ENCODE results near the gene TAS2R43. TPM values are rescaled to one million over a fixed set of nuclear protein-coding genes. Genes with fewer than 3 reads are reported as not detected.
"Not testable (repeated sequence)": the region's sequence is repeated elsewhere in the genome, so short reads cannot be mapped to it uniquely, and the experiment has no call there.

The TAS2R43 gene
- polyA plus RNA-seq, 1 of the 3 experiments (the other 2 are of a cell fraction): not detected

DNA sequence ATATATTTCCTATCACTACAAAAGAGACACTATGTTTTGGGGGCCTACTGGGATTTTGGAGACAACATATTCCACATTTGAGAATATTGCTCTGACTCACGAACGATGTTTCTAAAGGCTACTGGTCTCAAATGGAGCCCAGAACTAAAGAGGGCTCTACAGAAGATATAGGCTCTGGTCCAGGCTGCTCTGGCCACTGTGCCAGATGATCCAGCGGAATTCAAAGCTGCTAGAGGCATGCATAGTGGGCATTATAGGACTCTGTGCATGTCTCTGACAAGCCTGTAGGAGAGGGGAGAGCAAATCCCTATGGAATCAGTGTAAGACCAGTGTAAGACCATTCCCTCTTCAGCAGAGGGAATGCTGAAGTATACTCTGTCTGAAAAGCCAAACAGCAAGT is 38.3 kb upstream of the TAS2R43 start:
- peaks cover 4% of the 10 kb centered on the region; the same call in 1 of the 2 replicates for H4K20me1 ChIP-seq (ENCODE audit: insufficient read depth)
- H3K9me2 ChIP-seq: no peaks in the 10 kb centered on the region
- POLR2A ChIA-PET: no interaction called here
- CTCF ChIA-PET: no interaction called here
- H2AFZ ChIP-seq (ENCODE audit: low read depth): no peak overlapping the region
- 97% methylated on average over 3 of the region's 3 CpGs for WGBS (ENCODE audit: low lambda C conversion rate)
- TF ChIP-seq NFIC (IDR thresholded peaks at IDR 0.05; ENCODE audit: borderline replicate concordance): no peak
- TF ChIP-seq, protein P1, sequence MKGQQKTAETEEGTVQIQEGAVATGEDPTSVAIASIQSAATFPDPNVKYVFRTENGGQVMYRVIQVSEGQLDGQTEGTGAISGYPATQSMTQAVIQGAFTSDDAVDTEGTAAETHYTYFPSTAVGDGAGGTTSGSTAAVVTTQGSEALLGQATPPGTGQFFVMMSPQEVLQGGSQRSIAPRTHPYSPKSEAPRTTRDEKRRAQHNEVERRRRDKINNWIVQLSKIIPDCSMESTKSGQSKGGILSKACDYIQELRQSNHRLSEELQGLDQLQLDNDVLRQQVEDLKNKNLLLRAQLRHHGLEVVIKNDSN (IDR thresholded peaks at IDR 0.05; ENCODE audit: borderline replicate concordance, low read depth): no peak
- TF ChIP-seq, protein P2, sequence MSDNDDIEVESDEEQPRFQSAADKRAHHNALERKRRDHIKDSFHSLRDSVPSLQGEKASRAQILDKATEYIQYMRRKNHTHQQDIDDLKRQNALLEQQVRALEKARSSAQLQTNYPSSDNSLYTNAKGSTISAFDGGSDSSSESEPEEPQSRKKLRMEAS (IDR thresholded peaks at IDR 0.05; ENCODE audit: low read depth): no peak
- TF ChIP-seq, protein P3, sequence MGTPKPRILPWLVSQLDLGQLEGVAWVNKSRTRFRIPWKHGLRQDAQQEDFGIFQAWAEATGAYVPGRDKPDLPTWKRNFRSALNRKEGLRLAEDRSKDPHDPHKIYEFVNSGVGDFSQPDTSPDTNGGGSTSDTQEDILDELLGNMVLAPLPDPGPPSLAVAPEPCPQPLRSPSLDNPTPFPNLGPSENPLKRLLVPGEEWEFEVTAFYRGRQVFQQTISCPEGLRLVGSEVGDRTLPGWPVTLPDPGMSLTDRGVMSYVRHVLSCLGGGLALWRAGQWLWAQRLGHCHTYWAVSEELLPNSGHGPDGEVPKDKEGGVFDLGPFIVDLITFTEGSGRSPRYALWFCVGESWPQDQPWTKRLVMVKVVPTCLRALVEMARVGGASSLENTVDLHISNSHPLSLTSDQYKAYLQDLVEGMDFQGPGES (IDR thresholded peaks at IDR 0.05; ENCODE audit: low read depth, low read length): no peak
- TF ChIP-seq, protein P4, sequence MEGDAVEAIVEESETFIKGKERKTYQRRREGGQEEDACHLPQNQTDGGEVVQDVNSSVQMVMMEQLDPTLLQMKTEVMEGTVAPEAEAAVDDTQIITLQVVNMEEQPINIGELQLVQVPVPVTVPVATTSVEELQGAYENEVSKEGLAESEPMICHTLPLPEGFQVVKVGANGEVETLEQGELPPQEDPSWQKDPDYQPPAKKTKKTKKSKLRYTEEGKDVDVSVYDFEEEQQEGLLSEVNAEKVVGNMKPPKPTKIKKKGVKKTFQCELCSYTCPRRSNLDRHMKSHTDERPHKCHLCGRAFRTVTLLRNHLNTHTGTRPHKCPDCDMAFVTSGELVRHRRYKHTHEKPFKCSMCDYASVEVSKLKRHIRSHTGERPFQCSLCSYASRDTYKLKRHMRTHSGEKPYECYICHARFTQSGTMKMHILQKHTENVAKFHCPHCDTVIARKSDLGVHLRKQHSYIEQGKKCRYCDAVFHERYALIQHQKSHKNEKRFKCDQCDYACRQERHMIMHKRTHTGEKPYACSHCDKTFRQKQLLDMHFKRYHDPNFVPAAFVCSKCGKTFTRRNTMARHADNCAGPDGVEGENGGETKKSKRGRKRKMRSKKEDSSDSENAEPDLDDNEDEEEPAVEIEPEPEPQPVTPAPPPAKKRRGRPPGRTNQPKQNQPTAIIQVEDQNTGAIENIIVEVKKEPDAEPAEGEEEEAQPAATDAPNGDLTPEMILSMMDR (IDR thresholded peaks at IDR 0.05): no peak
- no peak for TF ChIP-seq RAD21 (IDR thresholded peaks at IDR 0.05; ENCODE audit: low read length)
- TF ChIP-seq, protein P5, sequence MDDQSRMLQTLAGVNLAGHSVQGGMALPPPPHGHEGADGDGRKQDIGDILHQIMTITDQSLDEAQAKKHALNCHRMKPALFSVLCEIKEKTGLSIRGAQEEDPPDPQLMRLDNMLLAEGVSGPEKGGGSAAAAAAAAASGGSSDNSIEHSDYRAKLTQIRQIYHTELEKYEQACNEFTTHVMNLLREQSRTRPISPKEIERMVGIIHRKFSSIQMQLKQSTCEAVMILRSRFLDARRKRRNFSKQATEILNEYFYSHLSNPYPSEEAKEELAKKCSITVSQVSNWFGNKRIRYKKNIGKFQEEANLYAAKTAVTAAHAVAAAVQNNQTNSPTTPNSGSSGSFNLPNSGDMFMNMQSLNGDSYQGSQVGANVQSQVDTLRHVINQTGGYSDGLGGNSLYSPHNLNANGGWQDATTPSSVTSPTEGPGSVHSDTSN (IDR thresholded peaks at IDR 0.05): no peak
- TF ChIP-seq FOSL2 (IDR thresholded peaks at IDR 0.05; ENCODE audit: borderline replicate concordance, low read depth): no peak
- no peaks in the 10 kb centered on the region; a peak in 2 of 4 replicates for H3K4me1 ChIP-seq (ENCODE audit: control insufficient read depth in 1 of 2, insufficient read depth in 2 of 2, low read depth in 1 of 2, low read length in 1 of 2)
- no peak overlapping the region for H3K9ac ChIP-seq
- DNase-seq: no peak
- peaks cover 0 to 3% of the 10 kb centered on the region in 2 experiments for H3K36me3 ChIP-seq (replicated peaks in 1 of 2; ENCODE audit: control insufficient read depth in 1 of 2, insufficient read depth in 2 of 2, low read length in 1 of 2)
- H3K27ac ChIP-seq (ENCODE audit: low read depth in 2 of 2, low read length in 1 of 2): no peak overlapping the region
- no peak overlapping the region for H3K4me2 ChIP-seq
- H3K4me3 ChIP-seq (ENCODE audit: low read depth in 2 of 2, low read length in 1 of 2): no peak overlapping the region
- H3K9me3 ChIP-seq: no peaks in the 10 kb centered on the region; the same call in 1 of the 2 replicates
- H3K27me3 ChIP-seq (ENCODE audit: insufficient read depth): no peaks in the 10 kb centered on the region
- H3F3A ChIP-seq (replicated peaks; ENCODE audit: insufficient read depth): no peaks in the 10 kb centered on the region
- H3K79me2 ChIP-seq (ENCODE audit: insufficient read depth): peaks cover 64% of the 10 kb centered on the region

DNA sequence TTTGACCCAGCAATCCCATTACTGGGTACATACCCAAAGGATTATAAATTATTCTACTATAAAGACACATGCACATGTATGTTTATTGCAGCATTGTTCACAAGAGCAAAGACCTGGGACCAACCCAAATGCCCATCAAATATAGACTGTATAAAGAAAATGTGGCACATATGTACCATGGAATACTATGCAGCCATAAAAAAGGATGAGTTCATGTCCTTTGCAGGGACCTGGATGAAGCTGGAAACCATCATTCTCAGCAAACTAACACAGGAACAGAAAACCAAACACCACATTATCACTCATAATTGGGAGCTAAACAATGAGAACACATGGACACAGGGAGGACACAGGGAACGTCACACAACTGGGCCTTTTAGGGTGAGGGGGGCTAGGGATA is 22.0 kb upstream of the TAS2R43 start:
- H2AFZ ChIP-seq (ENCODE audit: low read depth); H3K4me3 ChIP-seq (ENCODE audit: low read depth in 2 of 2, low read length in 1 of 2); H3K9me2 ChIP-seq; DNase-seq; POLR2A ChIA-PET; H3F3A ChIP-seq (replicated peaks; ENCODE audit: insufficient read depth); H3K4me2 ChIP-seq; H3K27ac ChIP-seq (ENCODE audit: low read depth in 2 of 2, low read length in 1 of 2); H3K4me1 ChIP-seq (ENCODE audit: control insufficient read depth in 1 of 2, insufficient read depth in 2 of 2, low read depth in 1 of 2, low read length in 1 of 2); H3K9me3 ChIP-seq; H3K27me3 ChIP-seq (ENCODE audit: insufficient read depth); H3K9ac ChIP-seq: not testable (repeated sequence)
- WGBS (ENCODE audit: low lambda C conversion rate): 100% methylated on average over 1 of the region's 1 CpG
- CTCF ChIA-PET: interaction anchor here (0.7 kb wide), 1 partner anchor 18 kb away, joined by 3 read pairs; no protein-coding TSS in a partner anchor
- Histone ChIP-seq H3K79me2 (ENCODE audit: insufficient read depth) (peaks cover 98% of the 10 kb centered on the region), H4K20me1 (ENCODE audit: insufficient read depth) (peaks cover 12% of the 10 kb centered on the region; the same call in 1 of the 2 replicates), H3K36me3 (replicated peaks in 1 of 2; ENCODE audit: control insufficient read depth in 1 of 2, insufficient read depth in 2 of 2, low read length in 1 of 2) (peaks cover 0 to 15% of the 10 kb centered on the region in 2 experiments)

DNA sequence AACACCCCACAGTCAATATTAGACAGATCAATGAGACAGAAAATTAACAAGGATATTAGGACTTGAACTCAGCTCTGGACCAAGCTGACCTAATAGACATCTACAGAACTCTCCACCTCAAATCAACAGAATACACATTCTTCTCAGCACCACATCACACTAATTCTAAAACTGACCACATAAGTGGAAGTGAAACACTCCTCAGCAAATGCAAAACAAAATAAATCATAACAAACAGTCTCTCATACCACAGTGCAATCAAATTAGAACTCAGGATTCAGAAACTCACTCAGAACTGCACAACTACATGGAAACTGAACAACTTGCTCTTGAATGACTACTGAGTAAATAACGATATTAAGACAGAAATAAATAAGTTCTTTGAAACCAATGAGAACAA is 19.1 kb upstream of the TAS2R43 start:
- H3K4me1 ChIP-seq (ENCODE audit: control insufficient read depth in 1 of 2, insufficient read depth in 2 of 2, low read depth in 1 of 2, low read length in 1 of 2); H4K20me1 ChIP-seq (ENCODE audit: insufficient read depth); H3K27ac ChIP-seq (ENCODE audit: low read depth in 2 of 2, low read length in 1 of 2); H3K27me3 ChIP-seq (ENCODE audit: insufficient read depth); CTCF ChIA-PET; H3K4me3 ChIP-seq (ENCODE audit: low read depth in 2 of 2, low read length in 1 of 2); H3K9me2 ChIP-seq; H2AFZ ChIP-seq (ENCODE audit: low read depth); DNase-seq; H3K4me2 ChIP-seq; POLR2A ChIA-PET; H3K9me3 ChIP-seq; H3F3A ChIP-seq (replicated peaks; ENCODE audit: insufficient read depth); H3K9ac ChIP-seq: not testable (repeated sequence)
- peaks cover 0 to 20% of the 10 kb centered on the region in 2 experiments for H3K36me3 ChIP-seq (replicated peaks in 1 of 2; ENCODE audit: control insufficient read depth in 1 of 2, insufficient read depth in 2 of 2, low read length in 1 of 2)
- peaks cover 97% of the 10 kb centered on the region for H3K79me2 ChIP-seq (ENCODE audit: insufficient read depth)
- WGBS (ENCODE audit: low lambda C conversion rate): 97% methylated on average over 1 of the region's 1 CpG

Measured in SK-N-SH (cell line).